HEK293T (cell line): Measurements from ENCODE around the gene AOPEP.

ENCODE experiments used
- ARNT ChIP-seq: fragments of 450-650 bp; IDR thresholded peaks from 2 replicates; pipeline ENCODE4 v1.6.1; 2017; ENCODE audit warnings: mild to moderate bottlenecking
- BHLHE40 ChIP-seq: fragments of 450-650 bp; IDR thresholded peaks from 2 replicates; pipeline ENCODE4 v1.6.1; 2016; ENCODE audit warnings: mild to moderate bottlenecking, moderate library complexity, borderline replicate concordance
- ELF4 ChIP-seq: fragments of 450-650 bp; IDR thresholded peaks from 2 replicates; pipeline ENCODE4 v1.6.1; 2017; ENCODE audit warnings: antibody characterized with exemption
- FOXK2 ChIP-seq: fragments of 450-650 bp; IDR thresholded peaks from 2 replicates; pipeline ENCODE4 v1.6.1; 2016; ENCODE audit warnings: mild to moderate bottlenecking
- FOXM1 ChIP-seq: fragments of 450-650 bp; IDR thresholded peaks from 2 replicates; pipeline ENCODE4 v1.6.1; 2017; ENCODE audit warnings: mild to moderate bottlenecking, borderline replicate concordance
- HDGF ChIP-seq: fragments of 450-650 bp; IDR thresholded peaks from 2 replicates; pipeline ENCODE4 v1.6.1; 2017; ENCODE audit warnings: antibody characterized with exemption, borderline replicate concordance
- SP1 ChIP-seq: fragments of 450-650 bp; IDR thresholded peaks from 2 replicates; pipeline ENCODE4 v1.6.1; 2017
- TARDBP ChIP-seq: fragments of 450-650 bp; IDR thresholded peaks from 2 replicates; pipeline ENCODE4 v1.6.1; 2016
- ZNF384 ChIP-seq: fragments of 450-650 bp; IDR thresholded peaks from 2 replicates; pipeline ENCODE4 v1.6.1; 2016

DNA sequence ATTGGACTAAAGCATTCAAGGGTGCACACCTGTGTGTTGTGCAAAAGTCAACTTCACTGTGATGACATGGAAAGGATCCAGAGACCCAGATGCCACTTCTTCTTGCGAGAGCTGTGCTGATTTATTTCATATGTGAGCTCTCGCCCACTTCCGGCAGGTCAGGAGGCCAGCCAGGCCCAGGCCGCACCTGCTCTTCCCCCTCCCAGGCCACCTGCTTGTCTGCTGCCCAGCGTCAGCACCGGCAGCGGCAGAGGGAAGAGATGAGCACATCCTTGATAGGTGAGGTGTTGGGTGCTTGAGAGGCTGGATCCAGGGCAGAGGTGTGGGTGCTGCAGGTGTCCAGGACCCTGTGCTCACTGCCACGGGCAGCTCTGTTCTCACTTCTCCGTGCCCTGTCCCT lies 348.1 kb downstream of the AOPEP start:
- TF ChIP-seq ARNT (no peak), ZNF384 (no peak), TARDBP (no peak), HDGF (no peak), FOXM1 (no peak), ELF4 (no peak), BHLHE40 (no peak), SP1 (no peak), FOXK2 (no peak)
